GM20000 (cell line): ENCODE data around the gene C14orf180.

Experiments
- DNase-seq: peaks from one replicate; pipeline ENCODE4 v3.0.0; 2012; ENCODE audit warnings: low spot score
- TF ChIP-seq, protein P1 (sequence below): IDR thresholded peaks from 2 replicates; pipeline ENCODE4 v1.5.1; 2012; ENCODE audit warnings: mild to moderate bottlenecking, control low read depth; ENCODE audit errors: extremely low read depth, missing control alignments

C14orf180 gene

DNA sequence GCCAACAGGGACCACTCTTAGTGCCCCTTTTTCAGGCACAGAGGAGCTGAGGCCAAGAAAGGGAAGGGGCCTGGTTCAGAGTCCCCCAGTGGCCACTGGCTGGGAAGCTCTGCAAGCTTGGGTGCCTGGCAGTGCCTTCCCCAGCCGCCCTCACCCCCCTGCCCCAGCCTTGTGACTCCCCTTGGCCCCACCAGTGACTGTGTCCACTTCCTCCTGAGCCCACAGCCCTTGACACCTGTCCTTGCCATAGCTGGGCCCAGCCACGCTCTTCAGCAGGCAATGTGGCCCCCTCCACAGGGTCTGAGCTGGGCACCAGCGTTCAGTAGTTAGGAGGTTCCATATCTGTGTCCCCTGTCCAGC is 19.0 kb upstream of the C14orf180 start:
- TF ChIP-seq, protein P1, sequence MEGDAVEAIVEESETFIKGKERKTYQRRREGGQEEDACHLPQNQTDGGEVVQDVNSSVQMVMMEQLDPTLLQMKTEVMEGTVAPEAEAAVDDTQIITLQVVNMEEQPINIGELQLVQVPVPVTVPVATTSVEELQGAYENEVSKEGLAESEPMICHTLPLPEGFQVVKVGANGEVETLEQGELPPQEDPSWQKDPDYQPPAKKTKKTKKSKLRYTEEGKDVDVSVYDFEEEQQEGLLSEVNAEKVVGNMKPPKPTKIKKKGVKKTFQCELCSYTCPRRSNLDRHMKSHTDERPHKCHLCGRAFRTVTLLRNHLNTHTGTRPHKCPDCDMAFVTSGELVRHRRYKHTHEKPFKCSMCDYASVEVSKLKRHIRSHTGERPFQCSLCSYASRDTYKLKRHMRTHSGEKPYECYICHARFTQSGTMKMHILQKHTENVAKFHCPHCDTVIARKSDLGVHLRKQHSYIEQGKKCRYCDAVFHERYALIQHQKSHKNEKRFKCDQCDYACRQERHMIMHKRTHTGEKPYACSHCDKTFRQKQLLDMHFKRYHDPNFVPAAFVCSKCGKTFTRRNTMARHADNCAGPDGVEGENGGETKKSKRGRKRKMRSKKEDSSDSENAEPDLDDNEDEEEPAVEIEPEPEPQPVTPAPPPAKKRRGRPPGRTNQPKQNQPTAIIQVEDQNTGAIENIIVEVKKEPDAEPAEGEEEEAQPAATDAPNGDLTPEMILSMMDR: no peak
- no peak for DNase-seq

DNA sequence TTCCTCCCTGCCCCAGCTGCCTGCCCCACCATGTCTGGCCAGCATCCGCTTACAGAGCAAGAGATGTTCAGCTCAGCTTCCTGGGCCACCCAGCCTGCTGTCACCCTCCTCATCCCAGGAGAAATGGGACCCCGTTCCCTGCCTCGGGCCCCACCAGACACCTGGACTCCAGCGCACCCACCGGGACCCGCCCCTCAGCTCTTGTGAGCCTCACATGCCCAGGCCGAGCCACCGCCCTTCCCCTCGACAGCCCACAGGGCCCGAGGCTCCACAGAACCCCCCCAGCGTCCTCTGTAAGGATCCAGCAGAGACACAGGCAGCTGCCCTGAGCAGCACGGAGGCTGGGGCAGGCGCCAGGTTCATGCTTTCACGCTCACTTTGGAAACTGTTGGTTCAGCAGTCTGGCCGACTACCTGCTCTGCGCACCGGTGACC is 18.4 kb upstream of the C14orf180 start:
- TF ChIP-seq, protein P1: no peak
- no peak for DNase-seq

DNA sequence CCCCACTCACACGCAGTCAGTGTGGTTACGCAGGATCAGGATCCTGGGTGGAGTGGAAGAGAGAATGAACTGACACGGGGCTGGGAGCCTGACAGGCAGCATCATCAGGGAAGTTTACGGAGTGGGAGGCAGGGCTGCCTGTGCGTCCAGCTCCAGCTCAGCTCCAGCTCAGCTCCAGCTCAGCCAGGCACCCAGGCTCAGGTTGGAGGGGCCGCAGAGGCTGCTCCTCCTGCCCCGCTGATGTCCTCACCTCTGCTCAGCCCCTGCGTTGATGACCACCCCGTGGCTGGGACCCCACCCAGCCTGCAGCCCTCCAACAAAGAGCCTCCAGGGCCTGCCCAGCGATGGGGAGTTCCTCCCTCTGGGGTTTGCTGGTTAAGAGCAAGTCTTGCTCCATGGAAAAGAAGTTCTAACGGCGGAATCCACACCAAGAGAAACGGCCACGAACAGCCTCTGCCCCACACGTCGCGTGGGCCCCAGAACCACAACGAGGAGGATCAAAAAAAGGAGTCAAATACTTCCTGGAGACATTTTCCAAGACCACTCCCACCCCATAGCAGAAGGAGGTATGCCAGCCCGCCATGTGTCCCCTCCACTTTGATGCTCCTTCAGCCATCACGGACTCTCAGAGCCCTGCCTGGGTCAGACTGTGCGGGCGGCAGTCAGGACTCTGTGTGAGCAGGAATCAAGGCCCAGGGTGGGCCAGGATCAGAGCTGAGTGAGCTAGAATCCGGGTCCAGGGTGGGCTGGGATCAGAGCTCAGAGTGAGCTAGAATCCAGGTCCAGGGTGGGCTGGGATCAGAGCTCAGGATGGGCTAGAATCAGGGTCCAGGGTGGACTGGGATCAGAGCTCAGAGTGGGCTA is 17.7 kb upstream of the C14orf180 start:
- DNase-seq: no peak
- TF ChIP-seq, protein P1: no peak

DNA sequence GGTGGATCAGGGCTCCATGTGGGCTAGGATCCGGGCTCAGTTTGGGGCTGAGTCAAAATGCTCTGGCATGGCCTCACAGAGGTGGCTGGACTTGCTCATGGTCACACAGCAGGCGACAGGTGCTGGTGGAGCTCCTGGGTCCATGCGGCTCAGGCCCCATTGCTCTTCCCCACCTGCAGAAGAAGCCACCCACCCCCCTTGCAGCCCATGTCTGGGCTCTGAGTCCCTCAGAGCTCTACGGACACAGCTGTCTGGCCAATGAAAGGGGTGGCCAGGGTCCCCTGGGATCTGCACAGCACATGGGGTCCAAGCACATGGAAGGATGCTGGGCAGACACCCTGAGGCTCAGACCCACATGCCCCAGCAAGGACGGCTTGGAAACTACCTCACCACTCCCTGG is 17.0 kb upstream of the C14orf180 start:
- DNase-seq: no peak
- TF ChIP-seq, protein P1: no peak

DNA sequence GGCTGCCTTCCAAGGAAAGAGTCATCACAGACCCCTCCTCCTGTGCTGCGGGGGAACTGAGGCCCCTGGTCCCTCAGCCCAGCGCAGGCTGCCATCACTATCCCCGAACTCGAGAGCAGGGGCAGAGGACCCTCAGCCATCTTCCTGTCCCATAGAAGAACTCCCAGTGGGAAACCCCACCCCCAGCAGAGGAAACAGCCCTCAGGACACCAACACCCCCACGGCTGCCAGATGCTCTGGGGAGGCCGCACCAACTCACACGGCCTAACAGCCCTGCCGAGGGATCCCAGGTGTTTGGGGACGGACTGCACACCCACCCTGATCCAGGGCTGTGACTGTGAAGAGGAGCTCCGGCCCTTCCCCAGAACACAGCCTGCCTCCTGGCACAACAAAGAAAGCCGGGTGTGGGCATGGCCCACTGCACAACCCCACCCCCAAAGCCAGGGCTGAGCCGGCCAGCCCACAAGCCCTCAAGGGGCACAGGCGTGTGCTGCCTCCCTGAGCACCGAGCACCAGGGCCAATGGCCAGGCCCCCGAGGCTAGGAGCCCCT is 16.3 kb upstream of the C14orf180 start:
- TF ChIP-seq, protein P1: no peak
- DNase-seq: no peak

DNA sequence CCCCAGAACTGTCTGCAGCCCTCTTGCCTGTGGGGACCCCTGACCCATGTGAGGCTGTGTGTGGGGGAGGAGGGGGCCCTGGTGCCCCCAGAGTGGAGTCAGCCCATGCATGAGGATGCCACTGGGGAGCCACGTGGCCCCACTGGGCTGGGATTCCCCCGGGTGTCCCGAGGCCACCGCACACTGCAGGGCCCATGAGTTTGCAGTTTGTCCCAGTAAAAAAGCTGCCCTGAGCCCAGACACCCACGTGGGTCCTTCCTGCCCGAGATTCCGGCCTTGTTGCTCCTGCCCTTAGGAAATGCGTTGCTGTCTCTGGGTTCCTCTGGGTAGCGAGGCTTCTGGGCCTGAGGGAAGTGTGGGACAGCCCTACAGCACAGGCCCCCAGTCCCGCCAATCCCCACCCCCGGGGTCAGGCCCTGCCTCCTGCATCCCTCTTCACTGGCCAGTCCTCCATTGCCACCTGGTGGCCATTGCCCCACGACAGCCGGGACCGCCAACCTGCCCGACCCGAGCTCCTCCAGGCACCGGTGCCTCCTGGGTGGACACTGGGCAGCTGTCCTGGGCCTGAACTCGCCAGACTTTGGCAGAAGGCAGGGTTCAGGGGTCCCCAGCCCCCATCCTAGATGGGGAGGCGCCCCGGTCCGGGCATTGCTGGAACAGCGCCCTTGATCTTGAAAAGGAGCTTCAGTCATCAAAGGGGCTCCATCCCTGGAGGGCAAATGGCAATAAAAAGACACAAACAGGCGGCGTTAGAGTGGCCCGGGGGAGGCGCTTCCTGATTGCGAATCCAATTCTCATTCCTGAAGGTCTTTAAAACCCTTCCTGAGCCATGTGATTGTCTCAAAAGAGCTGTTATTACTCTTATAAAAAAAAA is 15.6 kb upstream of the C14orf180 start:
- TF ChIP-seq, protein P1: peak; percentile 43
- peak; percentile 87 for DNase-seq
